Neural crest cell (in vitro differentiated cells): ENCODE measurements around the gene PARG. TPM values are rescaled to one million over a fixed set of nuclear protein-coding genes. Genes with fewer than 3 reads are reported as not detected.
"Not testable (repeated sequence)": the region's sequence is repeated elsewhere in the genome, so short reads cannot be mapped to it uniquely, and the experiment has no call there.

Experiments
- DNase-seq: peaks from one replicate; pipeline ENCODE4 v3.0.0; 2021; ENCODE audit warnings: low read depth, mixed read lengths, low spot score
- H3K27ac Mint-ChIP-seq: one replicate; pipeline ENCODE4 v1.8.0; 2021; ENCODE audit warnings: mild to moderate bottlenecking, mixed read lengths; ENCODE audit not compliant: unreplicated experiment
- H3K27me3 Mint-ChIP-seq: 2 replicates; pipeline ENCODE4 v1.8.0; 2021; ENCODE audit warnings: low read depth, mild to moderate bottlenecking, mixed read lengths
- H3K36me3 Mint-ChIP-seq: 2 replicates; pipeline ENCODE4 v1.8.0; 2021; ENCODE audit warnings: low read depth, mild to moderate bottlenecking, mixed read lengths
- H3K4me1 Mint-ChIP-seq: 2 replicates; pipeline ENCODE4 v1.8.0; 2021; ENCODE audit warnings: mixed read lengths
- H3K4me3 Mint-ChIP-seq: one replicate; pipeline ENCODE4 v1.8.0; 2021; ENCODE audit warnings: mild to moderate bottlenecking, mixed read lengths
- H3K9me3 Mint-ChIP-seq: 2 replicates; pipeline ENCODE4 v1.8.0; 2021; ENCODE audit warnings: mixed read lengths
- total RNA-seq: library from RNA; stranded (reverse); gene quantifications from 2 replicates; pipeline ENCODE4 v1.2.1, GENCODE V29; 2021
- TF ChIP-seq, protein P1 (sequence below): fragments of 200-600 bp; sonication (generic); conservative IDR thresholded peaks from 2 replicates; pipeline ENCODE4 v1.5.0; 2021; ENCODE audit warnings: antibody characterized with exemption, mild to moderate bottlenecking

PARG gene
- total RNA-seq, 1 donor from 2014 or later = 51.2 TPM

DNA sequence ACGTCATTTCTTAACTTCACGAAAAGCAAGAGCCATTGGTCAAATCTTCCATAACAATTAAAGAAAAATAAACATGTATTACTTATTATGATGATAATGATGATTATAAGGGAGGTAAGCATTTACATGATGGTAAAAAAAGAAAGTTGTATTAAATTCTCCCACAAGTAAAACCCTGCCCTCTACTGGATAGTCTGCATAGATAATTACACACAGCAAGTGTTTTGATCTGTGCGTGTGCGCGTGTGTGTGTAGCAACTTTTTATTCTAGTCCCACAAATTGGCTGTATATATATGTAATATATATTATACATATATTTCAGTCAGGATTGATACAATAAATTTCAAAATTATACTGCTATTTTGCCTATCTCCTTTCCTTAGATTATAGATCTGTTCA lies 51.8 kb downstream of the PARG start:
- H3K27me3 Mint-ChIP-seq, H3K27ac Mint-ChIP-seq, H3K4me3 Mint-ChIP-seq, DNase-seq, H3K9me3 Mint-ChIP-seq, H3K4me1 Mint-ChIP-seq: not testable (repeated sequence)
- TF ChIP-seq, protein P1, sequence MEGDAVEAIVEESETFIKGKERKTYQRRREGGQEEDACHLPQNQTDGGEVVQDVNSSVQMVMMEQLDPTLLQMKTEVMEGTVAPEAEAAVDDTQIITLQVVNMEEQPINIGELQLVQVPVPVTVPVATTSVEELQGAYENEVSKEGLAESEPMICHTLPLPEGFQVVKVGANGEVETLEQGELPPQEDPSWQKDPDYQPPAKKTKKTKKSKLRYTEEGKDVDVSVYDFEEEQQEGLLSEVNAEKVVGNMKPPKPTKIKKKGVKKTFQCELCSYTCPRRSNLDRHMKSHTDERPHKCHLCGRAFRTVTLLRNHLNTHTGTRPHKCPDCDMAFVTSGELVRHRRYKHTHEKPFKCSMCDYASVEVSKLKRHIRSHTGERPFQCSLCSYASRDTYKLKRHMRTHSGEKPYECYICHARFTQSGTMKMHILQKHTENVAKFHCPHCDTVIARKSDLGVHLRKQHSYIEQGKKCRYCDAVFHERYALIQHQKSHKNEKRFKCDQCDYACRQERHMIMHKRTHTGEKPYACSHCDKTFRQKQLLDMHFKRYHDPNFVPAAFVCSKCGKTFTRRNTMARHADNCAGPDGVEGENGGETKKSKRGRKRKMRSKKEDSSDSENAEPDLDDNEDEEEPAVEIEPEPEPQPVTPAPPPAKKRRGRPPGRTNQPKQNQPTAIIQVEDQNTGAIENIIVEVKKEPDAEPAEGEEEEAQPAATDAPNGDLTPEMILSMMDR = peak; percentile 43
- peaks cover 14% of the 10 kb centered on the region for H3K36me3 Mint-ChIP-seq

- H3K36me3 Mint-ChIP-seq = peaks cover 16% of the 10 kb centered on the region
- not testable (repeated sequence) for H3K27ac Mint-ChIP-seq, H3K27me3 Mint-ChIP-seq, H3K9me3 Mint-ChIP-seq, H3K4me3 Mint-ChIP-seq, H3K4me1 Mint-ChIP-seq, DNase-seq
These were observed 57.0 kb downstream of the PARG start for GRCh38 chr10:49884739-49885331.

DNA sequence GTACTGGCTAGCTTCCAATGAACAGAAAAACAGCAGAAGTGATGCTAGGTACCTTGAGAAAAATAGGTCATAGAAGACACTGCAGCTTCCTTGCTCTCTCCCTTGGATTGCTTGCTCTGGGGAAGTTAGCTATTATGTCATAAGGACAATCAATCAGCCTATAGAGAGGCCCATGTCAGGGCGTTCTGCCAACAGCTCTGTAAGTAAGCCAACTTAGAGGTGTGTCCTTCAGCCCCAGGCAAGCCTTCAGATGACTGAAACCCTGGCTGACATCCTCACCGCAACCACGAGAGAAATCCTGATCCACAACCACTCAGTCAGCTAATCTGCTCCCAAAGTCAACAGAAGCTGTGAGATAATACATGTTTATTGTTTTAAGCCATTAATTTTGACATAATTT lies 58.0 kb downstream of the PARG start:
- not testable (repeated sequence) for H3K27ac Mint-ChIP-seq, H3K27me3 Mint-ChIP-seq, DNase-seq, H3K4me3 Mint-ChIP-seq, H3K4me1 Mint-ChIP-seq, H3K9me3 Mint-ChIP-seq
- peaks cover 16% of the 10 kb centered on the region for H3K36me3 Mint-ChIP-seq

GRCh38 chr10:49882327-49882726 lies 59.5 kb downstream of the PARG start:
- H3K4me1 Mint-ChIP-seq, H3K4me3 Mint-ChIP-seq, H3K27ac Mint-ChIP-seq, H3K9me3 Mint-ChIP-seq, H3K27me3 Mint-ChIP-seq, DNase-seq: not testable (repeated sequence)
- peaks cover 16% of the 10 kb centered on the region for H3K36me3 Mint-ChIP-seq

DNA sequence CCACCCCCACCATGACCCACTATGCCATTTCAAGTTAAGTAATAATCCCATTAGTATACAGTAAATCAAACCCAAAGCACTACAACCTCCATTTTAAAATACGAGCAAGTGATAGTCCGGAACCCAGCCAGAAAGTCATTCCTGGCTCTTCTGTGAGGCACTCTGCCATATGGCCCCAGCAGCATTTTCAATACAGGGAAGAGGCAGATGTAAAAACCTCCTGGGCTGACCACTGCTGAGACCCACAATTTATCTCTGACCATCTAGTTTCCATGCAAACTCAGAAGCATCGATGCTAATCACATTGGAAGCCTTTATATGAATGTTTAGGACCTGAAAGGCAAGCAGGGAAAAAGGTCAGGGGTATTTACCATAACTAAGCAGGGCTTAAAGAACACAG lies 69.1 kb downstream of the PARG start:
- not testable (repeated sequence) for H3K27me3 Mint-ChIP-seq, H3K9me3 Mint-ChIP-seq, H3K4me3 Mint-ChIP-seq, H3K27ac Mint-ChIP-seq, H3K36me3 Mint-ChIP-seq, H3K4me1 Mint-ChIP-seq, DNase-seq

DNA sequence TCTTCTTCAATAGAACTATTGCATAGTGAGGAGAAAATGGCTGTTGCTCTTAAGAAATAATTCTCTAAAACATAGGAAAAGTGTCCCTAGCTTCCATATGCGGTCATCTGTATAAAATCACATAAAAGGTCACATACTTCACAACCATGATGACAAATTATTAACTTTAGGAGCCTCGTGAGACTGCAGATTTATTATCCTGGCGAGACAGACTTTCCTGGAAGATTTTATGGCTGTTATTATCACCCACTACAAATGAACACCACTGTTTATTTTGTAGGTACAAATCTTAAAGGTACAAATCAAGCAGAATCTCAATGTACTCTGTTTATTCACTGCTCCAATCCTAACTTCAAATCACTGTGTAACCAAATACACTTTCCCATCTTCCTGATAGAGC lies 70.4 kb downstream of the PARG start:
- H3K4me1 Mint-ChIP-seq, H3K27ac Mint-ChIP-seq, H3K27me3 Mint-ChIP-seq, H3K36me3 Mint-ChIP-seq, H3K4me3 Mint-ChIP-seq, DNase-seq, H3K9me3 Mint-ChIP-seq: not testable (repeated sequence)

DNA sequence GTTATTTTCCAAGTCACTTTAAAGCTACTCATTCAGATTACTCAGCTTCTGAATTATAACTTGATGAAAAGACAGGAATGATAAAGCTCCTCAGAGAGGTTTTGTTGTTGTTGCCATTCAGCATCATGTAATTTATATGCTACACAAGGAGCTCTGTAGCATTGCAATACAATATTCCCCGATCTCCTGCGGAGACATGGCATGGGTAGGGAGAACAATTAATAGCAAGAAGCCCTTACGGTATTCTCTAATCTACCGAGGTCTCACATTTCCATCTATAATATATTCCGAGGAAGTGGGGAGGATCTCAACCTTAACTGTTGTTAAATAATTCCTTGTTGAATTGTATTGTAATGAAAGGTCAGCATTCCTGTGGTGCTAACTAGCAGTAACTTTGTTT lies 81.9 kb downstream of the PARG start:
- not testable (repeated sequence) for DNase-seq, H3K4me3 Mint-ChIP-seq, H3K9me3 Mint-ChIP-seq, H3K27me3 Mint-ChIP-seq, H3K27ac Mint-ChIP-seq, H3K4me1 Mint-ChIP-seq, H3K36me3 Mint-ChIP-seq

GRCh38 chr10:49858697-49859382 lies 83.0 kb downstream of the PARG start:
- H3K4me3 Mint-ChIP-seq, DNase-seq, H3K4me1 Mint-ChIP-seq, H3K27me3 Mint-ChIP-seq, H3K36me3 Mint-ChIP-seq, H3K27ac Mint-ChIP-seq, H3K9me3 Mint-ChIP-seq: not testable (repeated sequence)

DNA sequence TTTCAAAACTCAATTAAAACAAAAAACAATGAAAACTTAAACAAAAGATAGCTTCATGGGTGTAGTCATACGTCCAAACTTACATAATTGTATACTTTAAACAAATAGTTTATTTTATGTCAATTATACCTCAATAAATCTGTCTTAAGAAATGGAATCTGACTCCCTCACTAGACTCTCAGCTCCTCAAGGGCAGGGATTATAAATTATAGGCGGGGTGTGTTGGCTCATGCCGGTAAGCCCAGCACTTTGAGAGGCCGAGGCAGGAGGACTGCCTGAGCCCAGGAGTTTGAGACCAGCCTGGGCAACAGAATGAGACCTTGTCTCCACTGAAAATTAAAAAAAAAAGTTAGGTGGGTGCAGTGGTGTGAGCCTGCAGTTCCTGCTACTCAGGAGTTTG lies 92.3 kb downstream of the PARG start:
- H3K4me3 Mint-ChIP-seq, DNase-seq, H3K4me1 Mint-ChIP-seq, H3K27me3 Mint-ChIP-seq, H3K27ac Mint-ChIP-seq, H3K9me3 Mint-ChIP-seq, H3K36me3 Mint-ChIP-seq: not testable (repeated sequence)
